IMR-90 (cell line): ENCODE measurements around the gene OR52K1. TPM values are rescaled to one million over a fixed set of nuclear protein-coding genes. Genes with fewer than 3 reads are reported as not detected.

Source experiments
- ATAC-seq: fragments of 200-7000 bp; cut with Tn5 transposase; 2 replicates; pipeline ENCODE4 v1.9.1; 2020; ENCODE audit warnings: low read depth, mild to moderate bottlenecking, moderate library complexity
- BruUV-seq: library from RNA; stranded (reverse); fragments of 400-500 nt; replicated peaks from 2 replicates; lab custom pipeline; 2021; lab: Mats Ljungman, UMichigan
- CTCF ChIA-PET: fragments of 300-600 bp; formaldehyde crosslinking; extraction: SDS; loops from one replicate; lab custom pipeline; 2021; ENCODE audit warnings: antibody characterized with exemption; lab: Yijun Ruan, JAX
- POLR2A ChIA-PET: fragments of 300-600 bp; sonication (Branson Sonifier 250); formaldehyde crosslinking; loops from one replicate; lab custom pipeline; 2022; ENCODE audit warnings: antibody characterized with exemption; ENCODE audit not compliant: unreplicated experiment; lab: Charles Lee
- DNase-seq: peaks from one replicate; pipeline ENCODE4 v3.0.0; 2013
- H2AFZ ChIP-seq: replicated peaks from 2 replicates; pipeline ENCODE3; 2013; ENCODE audit warnings: low read length, mild to moderate bottlenecking; ENCODE audit not compliant: poor library complexity
- H2AK5ac ChIP-seq: 2 replicates; pipeline ENCODE4 v1.6.1; 2013; ENCODE audit warnings: low read depth, low read length, inconsistent platforms
- H2AK9ac ChIP-seq: replicated peaks from 2 replicates; pipeline ENCODE3; 2013; ENCODE audit warnings: mild to moderate bottlenecking, low read depth, low read length, moderate library complexity; ENCODE audit not compliant: poor library complexity
- H2BK120ac ChIP-seq: 2 replicates; pipeline ENCODE4 v1.6.1; 2013; ENCODE audit warnings: low read depth, low read length, inconsistent platforms
- H2BK15ac ChIP-seq: 3 replicates; pipeline ENCODE4 v1.6.1; 2013; ENCODE audit warnings: low read depth, low read length, inconsistent platforms
- H2BK20ac ChIP-seq: 2 replicates; pipeline ENCODE4 v1.6.1; 2013; ENCODE audit warnings: low read depth, mild to moderate bottlenecking, inconsistent platforms, low read length, moderate library complexity
- H2BK5ac ChIP-seq: 2 replicates; pipeline ENCODE4 v1.6.1; 2013; ENCODE audit warnings: mild to moderate bottlenecking, low read depth, low read length, inconsistent platforms; ENCODE audit not compliant: poor library complexity, severe bottlenecking
- H3K14ac ChIP-seq: replicated peaks from 2 replicates; pipeline ENCODE4 v1.6.1; 2013; ENCODE audit warnings: low read depth, low read length, inconsistent platforms
- H3K18ac ChIP-seq: 2 replicates; pipeline ENCODE4 v1.6.1; 2013; ENCODE audit warnings: low read depth, low read length, control low read depth
- H3K23ac ChIP-seq: 2 replicates; pipeline ENCODE4 v1.6.1; 2013; ENCODE audit warnings: low read depth, low read length, inconsistent platforms
- H3K27ac ChIP-seq: 2 replicates; pipeline ENCODE4 v1.5.1; 2013; ENCODE audit warnings: mild to moderate bottlenecking, control low read depth, low read length; ENCODE audit not compliant: insufficient read depth
- H3K27me3 ChIP-seq: 2 replicates; pipeline ENCODE4 v1.6.1; 2013; ENCODE audit warnings: low read length; ENCODE audit not compliant: control insufficient read depth, insufficient read depth
- H3K36me3 ChIP-seq: 2 replicates; pipeline ENCODE4 v1.6.1; 2013; ENCODE audit warnings: low read length, mixed read lengths; ENCODE audit not compliant: control insufficient read depth, insufficient read depth
- H3K4ac ChIP-seq: 2 replicates; pipeline ENCODE4 v1.6.1; 2013; ENCODE audit warnings: low read depth, low read length, inconsistent platforms
- H3K4me1 ChIP-seq: 2 replicates; pipeline ENCODE4 v1.6.1; 2013; ENCODE audit warnings: low read length, mixed read lengths; ENCODE audit not compliant: control insufficient read depth, insufficient read depth
- H3K4me2 ChIP-seq: 2 replicates; pipeline ENCODE4 v1.6.1; 2013; ENCODE audit warnings: low read depth, mild to moderate bottlenecking, control low read depth, low read length, moderate library complexity
- H3K4me3 ChIP-seq: 2 replicates; pipeline ENCODE4 v1.5.1; 2013; ENCODE audit warnings: low read depth, mild to moderate bottlenecking, control low read depth, low read length, moderate library complexity; ENCODE audit not compliant: insufficient read depth
- H3K56ac ChIP-seq: 2 replicates; pipeline ENCODE4 v1.6.1; 2013; ENCODE audit warnings: low read length, inconsistent platforms; ENCODE audit not compliant: insufficient read depth; ENCODE audit errors: extremely low read depth
- H3K79me1 ChIP-seq, 2 experiments: 2 replicates each; pipeline ENCODE4 v1.6.1; 2013; ENCODE audit warnings: low read length in 2 of 2, inconsistent platforms in 1 of 2, low read depth in 1 of 2
- H3K9ac ChIP-seq: 2 replicates; pipeline ENCODE4 v1.6.1; 2013; ENCODE audit warnings: low read depth, low read length, control low read depth
- H3K9me1 ChIP-seq: 2 replicates; pipeline ENCODE4 v1.6.1; 2013; ENCODE audit warnings: low read length, inconsistent platforms; ENCODE audit not compliant: insufficient read depth
- H3K9me3 ChIP-seq: 2 replicates; pipeline ENCODE4 v1.6.1; 2013; ENCODE audit warnings: low read length; ENCODE audit not compliant: control insufficient read depth, insufficient read depth
- H4K20me1 ChIP-seq: 2 replicates; pipeline ENCODE4 v1.6.1; 2013; ENCODE audit warnings: low read length, inconsistent platforms; ENCODE audit not compliant: insufficient read depth
- H4K5ac ChIP-seq: 2 replicates; pipeline ENCODE4 v1.6.1; 2013; ENCODE audit warnings: mild to moderate bottlenecking, low read depth, low read length, control low read depth
- H4K8ac ChIP-seq, 2 experiments: 2 replicates each; pipeline ENCODE4 v1.6.1; 2013; ENCODE audit warnings: low read depth in 2 of 2, low read length in 2 of 2, control low read depth in 1 of 2, inconsistent platforms in 1 of 2
- H4K91ac ChIP-seq: 2 replicates; pipeline ENCODE4 v1.6.1; 2013; ENCODE audit warnings: low read depth, low read length, inconsistent platforms; ENCODE audit not compliant: insufficient read depth
- BHLHE40 ChIP-seq: fragments of 150-350 bp; IDR thresholded peaks from 2 replicates; pipeline ENCODE4 v1.6.1; 2016; ENCODE audit warnings: mild to moderate bottlenecking, low read depth, low read length
- CEBPB ChIP-seq: IDR thresholded peaks from 2 replicates; pipeline ENCODE4 v1.6.1; 2012; ENCODE audit warnings: low read depth, low read length, improper control_type of control experiment
- ELK1 ChIP-seq: fragments of 150-350 bp; IDR thresholded peaks from 2 replicates; pipeline ENCODE4 v1.6.1; 2016; ENCODE audit warnings: low read depth, mild to moderate bottlenecking, low read length, moderate library complexity, borderline replicate concordance
- FOS ChIP-seq: fragments of 150-350 bp; IDR thresholded peaks from 2 replicates; pipeline ENCODE4 v1.6.1; 2016; ENCODE audit warnings: low read depth, low read length
- MAFK ChIP-seq: IDR thresholded peaks from 2 replicates; pipeline ENCODE4 v1.6.1; 2012; ENCODE audit warnings: low read depth, low read length, improper control_type of control experiment
- MXI1 ChIP-seq: IDR thresholded peaks from 2 replicates; pipeline ENCODE4 v1.6.1; 2012; ENCODE audit warnings: low read depth, mild to moderate bottlenecking, low read length, moderate library complexity, borderline replicate concordance
- NFE2L2 ChIP-seq: fragments of 150-350 bp; IDR thresholded peaks from 2 replicates; pipeline ENCODE4 v1.6.1; 2016; ENCODE audit warnings: low read depth, mild to moderate bottlenecking, low read length
- RCOR1 ChIP-seq: IDR thresholded peaks from 2 replicates; pipeline ENCODE4 v1.6.1; 2012; ENCODE audit warnings: mild to moderate bottlenecking, low read length, improper control_type of control experiment; ENCODE audit not compliant: insufficient replicate concordance
- WGBS, 2 experiments: methylation state at CpG; one replicate each; pipeline versions ENCODE4 v1.1.5 to v1.1.7; 2013; ENCODE audit warnings: missing lambda C conversion rate in 2 of 2; ENCODE audit not compliant: insufficient read length in 1 of 2; ENCODE audit errors: extremely low coverage in 2 of 2; 5-methylcytosine and 5-hydroxymethylcytosine counted together
- dilution Hi-C: fragments of 300-500 bp; cut with HindIII; formaldehyde crosslinking; loops from one replicate; pipeline ENCODE4 v1.14.3; 2018; ENCODE audit warnings: low sequenced_read_pairs; ENCODE audit not compliant: unreplicated experiment
- in situ Hi-C: fragments of 300-500 bp; cut with MboI; formaldehyde crosslinking; loops from 3 replicates; pipeline ENCODE4 v1.14.3; 2019; ENCODE audit warnings: low sequenced_read_pairs, inconsistent platforms, mixed read lengths
- intact Hi-C: fragments of 100-400 bp; cut with micrococcal nuclease; formaldehyde crosslinking; loops from 2 replicates; pipeline ENCODE4 v1.10.0; 2022
- polyA plus RNA-seq, 3 experiments: library from polyadenylated mRNA; depleted of rRNA; stranded (reverse); fragments of >200 nt; gene quantifications; 2 replicates each; pipeline ENCODE4 v1.2.3, GENCODE V29; 2012; ENCODE audit warnings: low replicate concordance in 1 of 3
- total RNA-seq: library from RNA; depleted of rRNA; stranded (reverse); fragments of >200 nt; gene quantifications from 2 replicates; pipeline ENCODE4 v1.2.3, GENCODE V29; 2012
- TF ChIP-seq, protein P1 (sequence below): fragments of 150-350 bp; IDR thresholded peaks from 2 replicates; pipeline ENCODE4 v1.6.1; 2017; ENCODE audit warnings: mild to moderate bottlenecking, antibody characterized with exemption, low read length, low read depth
- TF ChIP-seq, protein P2 (sequence below): conservative IDR thresholded peaks from 2 replicates; pipeline ENCODE4 v1.5.1; 2012; ENCODE audit warnings: mild to moderate bottlenecking, low read depth, low read length, improper control_type of control experiment

Gene OR52K1
- total and polyA plus RNA-seq, 2 of the 4 experiments (the other 2 are of a cell fraction), result not detected

DNA sequence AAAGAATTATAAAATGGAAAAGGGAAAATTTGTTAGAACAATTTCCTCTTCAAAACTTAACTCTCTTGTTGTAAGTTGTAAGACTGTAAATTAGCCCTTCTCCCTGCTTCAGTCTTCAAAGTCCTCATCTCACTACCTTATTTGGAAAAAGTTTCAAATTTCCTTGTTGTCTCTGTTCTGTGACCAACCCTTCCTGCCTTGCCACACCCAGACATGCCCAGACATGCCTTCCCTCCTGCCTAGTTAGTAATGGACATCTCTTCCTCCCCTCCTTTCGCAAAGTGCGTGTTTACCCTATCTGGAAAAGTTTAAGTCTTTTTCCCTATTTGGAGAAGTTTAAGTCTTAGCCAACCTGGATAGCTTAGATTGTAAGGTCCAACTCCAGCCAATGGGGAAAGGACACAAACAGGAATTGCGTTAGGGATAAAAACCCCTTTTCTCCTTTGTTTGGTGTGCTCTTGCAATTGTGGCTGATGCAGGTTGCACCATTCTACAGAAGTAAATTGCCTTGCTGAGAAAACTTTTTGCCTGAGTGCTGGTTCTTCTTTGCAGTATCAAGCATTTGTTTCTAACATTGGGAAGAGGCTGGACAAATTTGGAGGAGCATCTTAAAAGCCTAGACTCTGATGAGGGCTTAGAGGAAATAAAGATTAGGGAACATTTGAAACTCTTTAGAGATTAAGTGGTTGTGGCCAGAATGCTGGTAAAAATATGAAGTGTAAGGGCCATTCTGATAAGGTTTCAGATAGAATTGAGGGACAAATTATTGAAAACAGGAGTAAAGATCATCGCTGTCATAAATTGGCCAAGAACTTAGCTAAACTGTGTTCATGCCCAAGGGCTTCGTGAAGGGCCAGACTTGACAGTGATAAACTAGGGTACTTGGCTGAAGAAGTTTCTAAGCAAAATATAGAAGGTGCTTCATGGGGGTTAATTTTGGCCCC is 18.0 kb upstream of the OR52K1 start:
- no peaks in the 10 kb centered on the region for H3K79me1 ChIP-seq
- no peak overlapping the region for H2AK9ac ChIP-seq
- peaks cover 4% of the 10 kb centered on the region; the same call in 1 of the 2 replicates for H3K9me3 ChIP-seq
- H3K9ac ChIP-seq, result no peak overlapping the region
- H3K4me3 ChIP-seq, result no peak overlapping the region
- dilution Hi-C loops, result no loop called here
- H4K91ac ChIP-seq, result no peak overlapping the region
- POLR2A ChIA-PET, result no interaction called here
- H2AK5ac ChIP-seq, result no peak overlapping the region
- in situ Hi-C loops, result no loop called here
- no peak overlapping the region for H3K27ac ChIP-seq
- no peak overlapping the region for H2AFZ ChIP-seq
- H4K8ac ChIP-seq, result no peak overlapping the region; a peak in 1 of 4 replicates
- H3K27me3 ChIP-seq, result no peaks in the 10 kb centered on the region
- no peak overlapping the region for H3K56ac ChIP-seq
- TF ChIP-seq FOS (no peak), BHLHE40 (no peak), MXI1 (no peak), RCOR1 (no peak), ELK1 (no peak), MAFK (no peak), CEBPB (no peak), NFE2L2 (no peak)
- TF ChIP-seq, protein P1, sequence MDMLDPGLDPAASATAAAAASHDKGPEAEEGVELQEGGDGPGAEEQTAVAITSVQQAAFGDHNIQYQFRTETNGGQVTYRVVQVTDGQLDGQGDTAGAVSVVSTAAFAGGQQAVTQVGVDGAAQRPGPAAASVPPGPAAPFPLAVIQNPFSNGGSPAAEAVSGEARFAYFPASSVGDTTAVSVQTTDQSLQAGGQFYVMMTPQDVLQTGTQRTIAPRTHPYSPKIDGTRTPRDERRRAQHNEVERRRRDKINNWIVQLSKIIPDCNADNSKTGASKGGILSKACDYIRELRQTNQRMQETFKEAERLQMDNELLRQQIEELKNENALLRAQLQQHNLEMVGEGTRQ, result no peak
- TF ChIP-seq, protein P2, sequence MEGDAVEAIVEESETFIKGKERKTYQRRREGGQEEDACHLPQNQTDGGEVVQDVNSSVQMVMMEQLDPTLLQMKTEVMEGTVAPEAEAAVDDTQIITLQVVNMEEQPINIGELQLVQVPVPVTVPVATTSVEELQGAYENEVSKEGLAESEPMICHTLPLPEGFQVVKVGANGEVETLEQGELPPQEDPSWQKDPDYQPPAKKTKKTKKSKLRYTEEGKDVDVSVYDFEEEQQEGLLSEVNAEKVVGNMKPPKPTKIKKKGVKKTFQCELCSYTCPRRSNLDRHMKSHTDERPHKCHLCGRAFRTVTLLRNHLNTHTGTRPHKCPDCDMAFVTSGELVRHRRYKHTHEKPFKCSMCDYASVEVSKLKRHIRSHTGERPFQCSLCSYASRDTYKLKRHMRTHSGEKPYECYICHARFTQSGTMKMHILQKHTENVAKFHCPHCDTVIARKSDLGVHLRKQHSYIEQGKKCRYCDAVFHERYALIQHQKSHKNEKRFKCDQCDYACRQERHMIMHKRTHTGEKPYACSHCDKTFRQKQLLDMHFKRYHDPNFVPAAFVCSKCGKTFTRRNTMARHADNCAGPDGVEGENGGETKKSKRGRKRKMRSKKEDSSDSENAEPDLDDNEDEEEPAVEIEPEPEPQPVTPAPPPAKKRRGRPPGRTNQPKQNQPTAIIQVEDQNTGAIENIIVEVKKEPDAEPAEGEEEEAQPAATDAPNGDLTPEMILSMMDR, result no peak
- peak overlapping the region; percentile 2; the same call in 1 of the 2 replicates for H2BK120ac ChIP-seq
- ATAC-seq (no peak), DNase-seq (peak; percentile 7)
- H3K4me2 ChIP-seq, result no peak overlapping the region
- H2BK20ac ChIP-seq, result no peak overlapping the region
- H3K14ac ChIP-seq, result no peak overlapping the region
- BruUV-seq, result no TSS peak
- intact Hi-C loops, result no loop called here
- no peak overlapping the region for H3K4ac ChIP-seq
- CTCF ChIA-PET, result interaction anchor here (1.1 kb wide), 1 partner anchor 29 kb away, joined by 4 read pairs; no protein-coding TSS in a partner anchor
- no peaks in the 10 kb centered on the region for H3K36me3 ChIP-seq
- no peaks in the 10 kb centered on the region for H3K9me1 ChIP-seq
- H4K5ac ChIP-seq, result no peak overlapping the region
- WGBS, 2 experiments, result 25% methylated on average over 1 of the region's 5 CpGs; no CpG with 5 or more reads in 1 of the 2 experiments
- no peak overlapping the region for H2BK15ac ChIP-seq
- H3K23ac ChIP-seq, result no peak overlapping the region
- H3K4me1 ChIP-seq, result no peaks in the 10 kb centered on the region
- H4K20me1 ChIP-seq, result no peaks in the 10 kb centered on the region
- H3K18ac ChIP-seq, result no peak overlapping the region; the same call in 1 of the 2 replicates
- peak overlapping the region; percentile 38 for H2BK5ac ChIP-seq
